ENCODE measurements around the gene RAB22A.

DNA sequence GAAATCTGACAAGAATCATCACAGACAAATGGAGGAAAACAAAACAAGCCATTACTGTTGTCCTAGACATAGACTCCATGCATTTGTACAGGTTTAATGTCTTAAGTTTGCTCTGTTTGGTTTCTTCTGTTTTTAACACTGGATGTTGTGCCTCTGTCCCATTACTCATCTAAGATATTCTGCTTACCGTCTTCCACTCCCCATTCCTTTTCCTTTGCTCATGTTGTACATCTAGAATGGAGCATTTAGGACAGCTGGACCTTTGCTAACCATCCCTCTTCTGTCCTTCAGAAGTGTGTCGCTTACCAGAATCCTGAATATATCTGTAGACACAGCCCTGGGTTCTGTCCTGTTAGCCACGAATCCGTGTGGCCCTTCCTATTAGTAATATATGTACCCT, 35.2 kb downstream of the RAB22A start:
- TF ChIP-seq, protein P1, sequence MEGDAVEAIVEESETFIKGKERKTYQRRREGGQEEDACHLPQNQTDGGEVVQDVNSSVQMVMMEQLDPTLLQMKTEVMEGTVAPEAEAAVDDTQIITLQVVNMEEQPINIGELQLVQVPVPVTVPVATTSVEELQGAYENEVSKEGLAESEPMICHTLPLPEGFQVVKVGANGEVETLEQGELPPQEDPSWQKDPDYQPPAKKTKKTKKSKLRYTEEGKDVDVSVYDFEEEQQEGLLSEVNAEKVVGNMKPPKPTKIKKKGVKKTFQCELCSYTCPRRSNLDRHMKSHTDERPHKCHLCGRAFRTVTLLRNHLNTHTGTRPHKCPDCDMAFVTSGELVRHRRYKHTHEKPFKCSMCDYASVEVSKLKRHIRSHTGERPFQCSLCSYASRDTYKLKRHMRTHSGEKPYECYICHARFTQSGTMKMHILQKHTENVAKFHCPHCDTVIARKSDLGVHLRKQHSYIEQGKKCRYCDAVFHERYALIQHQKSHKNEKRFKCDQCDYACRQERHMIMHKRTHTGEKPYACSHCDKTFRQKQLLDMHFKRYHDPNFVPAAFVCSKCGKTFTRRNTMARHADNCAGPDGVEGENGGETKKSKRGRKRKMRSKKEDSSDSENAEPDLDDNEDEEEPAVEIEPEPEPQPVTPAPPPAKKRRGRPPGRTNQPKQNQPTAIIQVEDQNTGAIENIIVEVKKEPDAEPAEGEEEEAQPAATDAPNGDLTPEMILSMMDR (IDR thresholded peaks at IDR 0.05) = no peak
- TF ChIP-seq POLR2A (IDR thresholded peaks at IDR 0.05) = no peak

All from adrenal gland (tissue), 5 donors.